Mesendoderm (in vitro differentiated cells): ENCODE data around the gene UBXN6.

Experiments
- DNase-seq: peaks from one replicate; pipeline ENCODE4 v3.0.0; 2013
- H2AK5ac ChIP-seq: 2 replicates; pipeline ENCODE4 v1.6.1; 2013; ENCODE audit warnings: low read length, inconsistent platforms
- H2BK120ac ChIP-seq: 2 replicates; pipeline ENCODE4 v1.6.1; 2013; ENCODE audit warnings: low read depth, mild to moderate bottlenecking, low read length, moderate library complexity, mixed read lengths
- H2BK15ac ChIP-seq: replicated peaks from 2 replicates; pipeline ENCODE4 v1.6.1; 2013; ENCODE audit warnings: low read depth, mild to moderate bottlenecking, moderate library complexity
- H2BK5ac ChIP-seq: 2 replicates; pipeline ENCODE4 v1.6.1; 2013; ENCODE audit warnings: low read length, inconsistent platforms
- H3K18ac ChIP-seq: 2 replicates; pipeline ENCODE4 v1.6.1; 2013; ENCODE audit warnings: mild to moderate bottlenecking, low read length, mixed read lengths
- H3K23ac ChIP-seq: one replicate; pipeline ENCODE4 v1.6.1; 2013; ENCODE audit warnings: low read length
- H3K27ac ChIP-seq: 2 replicates; pipeline ENCODE4 v1.5.1; 2013; ENCODE audit warnings: low read depth, mild to moderate bottlenecking, inconsistent platforms, low read length, moderate library complexity
- H3K27me3 ChIP-seq: 2 replicates; pipeline ENCODE4 v1.6.1; 2013; ENCODE audit warnings: low read length, control low read depth, mild to moderate bottlenecking, inconsistent platforms; ENCODE audit not compliant: insufficient read depth, poor library complexity
- H3K36me3 ChIP-seq: 2 replicates; pipeline ENCODE4 v1.6.1; 2013; ENCODE audit warnings: low read length, inconsistent platforms; ENCODE audit not compliant: control insufficient read depth, insufficient read depth
- H3K4ac ChIP-seq: one replicate; pipeline ENCODE4 v1.6.1; 2013; ENCODE audit warnings: low read depth, mild to moderate bottlenecking, low read length, moderate library complexity
- H3K4me1 ChIP-seq: 2 replicates; pipeline ENCODE4 v1.6.1; 2013; ENCODE audit warnings: low read depth, low read length, inconsistent platforms; ENCODE audit not compliant: control insufficient read depth
- H3K4me2 ChIP-seq: 2 replicates; pipeline ENCODE4 v1.6.1; 2013; ENCODE audit warnings: low read length
- H3K4me3 ChIP-seq: 2 replicates; pipeline ENCODE4 v1.5.1; 2013; ENCODE audit warnings: mild to moderate bottlenecking, low read length
- H3K56ac ChIP-seq: one replicate; pipeline ENCODE4 v1.6.1; 2013; ENCODE audit warnings: low read length
- H3K79me1 ChIP-seq: 2 replicates; pipeline ENCODE4 v1.6.1; 2013; ENCODE audit warnings: low read length, inconsistent platforms
- H3K79me2 ChIP-seq: 2 replicates; pipeline ENCODE4 v1.6.1; 2013; ENCODE audit warnings: mild to moderate bottlenecking, low read length; ENCODE audit not compliant: control insufficient read depth, insufficient read depth
- H3K9ac ChIP-seq: 2 replicates; pipeline ENCODE4 v1.6.1; 2013; ENCODE audit warnings: low read length, inconsistent platforms
- H4K5ac ChIP-seq: one replicate; pipeline ENCODE4 v1.6.1; 2013; ENCODE audit warnings: low read length
- H4K8ac ChIP-seq: one replicate; pipeline ENCODE4 v1.6.1; 2013; ENCODE audit warnings: low read depth, mild to moderate bottlenecking, control low read depth, low read length, moderate library complexity
- WGBS: extraction: QIAGEN DNeasy Blood & Tissue Kit; methylation state at CpG from one replicate; pipeline ENCODE4 v1.1.7; 2013; ENCODE audit warnings: low lambda C conversion rate, missing lambda C conversion rate; ENCODE audit not compliant: insufficient coverage; ENCODE audit errors: extremely low coverage; 5-methylcytosine and 5-hydroxymethylcytosine counted together

UBXN6 gene

GRCh38 chr19:4439243-4439642, 18.4 kb downstream of the UBXN6 start:
- Histone ChIP-seq H3K23ac (no peak overlapping the region), H2BK5ac (no peak overlapping the region), H3K4me1 (no peaks in the 10 kb centered on the region), H3K27ac (no peak overlapping the region), H4K5ac (no peak overlapping the region), H3K79me1 (peaks cover 7% of the 10 kb centered on the region), H2AK5ac (no peak overlapping the region), H3K79me2 (peaks cover 12% of the 10 kb centered on the region), H3K4me3 (no peak overlapping the region), H2BK120ac (no peak overlapping the region), H3K36me3 (peaks cover 21% of the 10 kb centered on the region), H3K18ac (no peak overlapping the region), H4K8ac (no peak overlapping the region), H3K9ac (no peak overlapping the region), H2BK15ac (no peak overlapping the region), H3K27me3 (no peaks in the 10 kb centered on the region), H3K4ac (no peak overlapping the region), H3K56ac (no peak overlapping the region), H3K4me2 (no peak overlapping the region)
- no CpG with 5 or more reads among the region's 12 CpGs for WGBS
- DNase-seq = no peak

- WGBS = no CpG with 5 or more reads among the region's 10 CpGs
- peaks cover 7% of the 10 kb centered on the region for H3K79me1 ChIP-seq
These were observed 20.5 kb downstream of the UBXN6 start for GRCh38 chr19:4437103-4437502.

GRCh38 chr19:4436231-4436630, 21.4 kb downstream of the UBXN6 start:
- no peaks in the 10 kb centered on the region for H3K27me3 ChIP-seq
- H3K56ac ChIP-seq = no peak overlapping the region
- H4K5ac ChIP-seq = no peak overlapping the region
- no peak overlapping the region for H3K18ac ChIP-seq
- peaks cover 7% of the 10 kb centered on the region for H3K79me1 ChIP-seq
- H3K4me1 ChIP-seq = no peaks in the 10 kb centered on the region
- H2BK120ac ChIP-seq = no peak overlapping the region
- peaks cover 12% of the 10 kb centered on the region for H3K79me2 ChIP-seq
- no CpG with 5 or more reads among the region's 7 CpGs for WGBS
- DNase-seq = no peak
- no peak overlapping the region for H3K4me2 ChIP-seq
- no peak overlapping the region for H3K27ac ChIP-seq
- no peak overlapping the region for H4K8ac ChIP-seq
- peaks cover 36% of the 10 kb centered on the region for H3K36me3 ChIP-seq
- no peak overlapping the region for H2AK5ac ChIP-seq
- no peak overlapping the region for H3K4ac ChIP-seq
- H3K4me3 ChIP-seq = no peak overlapping the region
- no peak overlapping the region for H2BK15ac ChIP-seq
- H3K9ac ChIP-seq = no peak overlapping the region
- H2BK5ac ChIP-seq = no peak overlapping the region
- no peak overlapping the region for H3K23ac ChIP-seq

More at GRCh38 chr19:4437103-4437502, 20.5 kb downstream of the UBXN6 start:
- no peak overlapping the region for H3K4me3 ChIP-seq
- H3K4me1 ChIP-seq = no peaks in the 10 kb centered on the region
- H3K36me3 ChIP-seq = peaks cover 33% of the 10 kb centered on the region
- H2BK120ac ChIP-seq = no peak overlapping the region
- H3K23ac ChIP-seq = no peak overlapping the region
- H2BK15ac ChIP-seq = no peak overlapping the region
- no peak overlapping the region for H4K8ac ChIP-seq
- no peak overlapping the region for H4K5ac ChIP-seq
- no peak overlapping the region for H3K27ac ChIP-seq
- H3K4ac ChIP-seq = no peak overlapping the region
- H2AK5ac ChIP-seq = no peak overlapping the region
- no peak overlapping the region for H3K56ac ChIP-seq
- H3K9ac ChIP-seq = no peak overlapping the region
- H3K79me2 ChIP-seq = peaks cover 12% of the 10 kb centered on the region
- DNase-seq = no peak
- H2BK5ac ChIP-seq = no peak overlapping the region
- no peak overlapping the region for H3K4me2 ChIP-seq
- no peak overlapping the region for H3K18ac ChIP-seq
- H3K27me3 ChIP-seq = no peaks in the 10 kb centered on the region

GRCh38 chr19:4434391-4434790, 23.2 kb downstream of the UBXN6 start:
- DNase-seq = no peak
- H3K79me2 ChIP-seq = peaks cover 12% of the 10 kb centered on the region
- peaks cover 35% of the 10 kb centered on the region for H3K36me3 ChIP-seq
- no peak overlapping the region for H3K9ac ChIP-seq
- H2AK5ac ChIP-seq = no peak overlapping the region
- H3K4me1 ChIP-seq = no peaks in the 10 kb centered on the region
- no peak overlapping the region for H3K56ac ChIP-seq
- H2BK5ac ChIP-seq = no peak overlapping the region
- no CpG with 5 or more reads among the region's 9 CpGs for WGBS
- no peak overlapping the region for H3K4ac ChIP-seq
- no peak overlapping the region for H3K27ac ChIP-seq
- H3K4me2 ChIP-seq = no peak overlapping the region
- no peaks in the 10 kb centered on the region for H3K27me3 ChIP-seq
- peaks cover 11% of the 10 kb centered on the region for H3K79me1 ChIP-seq
- H4K8ac ChIP-seq = no peak overlapping the region
- H2BK120ac ChIP-seq = no peak overlapping the region
- H3K23ac ChIP-seq = no peak overlapping the region
- no peak overlapping the region for H4K5ac ChIP-seq
- H3K4me3 ChIP-seq = no peak overlapping the region
- H3K18ac ChIP-seq = no peak overlapping the region
- no peak overlapping the region for H2BK15ac ChIP-seq

GRCh38 chr19:4432918-4433506, 24.6 kb downstream of the UBXN6 start:
- H3K27me3 ChIP-seq = no peaks in the 10 kb centered on the region
- H3K4me1 ChIP-seq = no peaks in the 10 kb centered on the region
- H4K5ac ChIP-seq = no peak overlapping the region
- peaks cover 10% of the 10 kb centered on the region for H3K79me1 ChIP-seq
- no peak overlapping the region for H3K18ac ChIP-seq
- DNase-seq = no peak
- H3K4ac ChIP-seq = no peak overlapping the region
- no peak overlapping the region for H2BK5ac ChIP-seq
- WGBS = no CpG with 5 or more reads among the region's 28 CpGs
- peaks cover 33% of the 10 kb centered on the region for H3K36me3 ChIP-seq
- H4K8ac ChIP-seq = no peak overlapping the region
- H3K27ac ChIP-seq = no peak overlapping the region
- H3K79me2 ChIP-seq = peaks cover 9% of the 10 kb centered on the region
- no peak overlapping the region for H3K56ac ChIP-seq
- H3K9ac ChIP-seq = no peak overlapping the region
- H2BK120ac ChIP-seq = no peak overlapping the region
- no peak overlapping the region for H3K23ac ChIP-seq
- no peak overlapping the region for H3K4me3 ChIP-seq
- H2AK5ac ChIP-seq = no peak overlapping the region
- H2BK15ac ChIP-seq = no peak overlapping the region
- no peak overlapping the region for H3K4me2 ChIP-seq
